Stomach (tissue), 9 donors: ENCODE results near the gene FXYD4. TPM values are rescaled to one million over a fixed set of nuclear protein-coding genes. Genes with fewer than 3 reads are reported as not detected.
"Not testable (repeated sequence)": the region's sequence is repeated elsewhere in the genome, so short reads cannot be mapped to it uniquely, and the experiment has no call there.

Experiments
- DNase-seq, 2 donors: peaks; one replicate each; pipeline versions ENCODE4 v3.0.0 to v3.0.0-alpha.2; 2013 to 2019
- H3K27ac ChIP-seq, 5 donors: fragments of 200-600 bp in 4 of 5; sonication (generic) in 4 of 5; one replicate each; pipeline ENCODE4 v1.5.1; 2013 to 2019; ENCODE audit warnings: mild to moderate bottlenecking in 1 of 5, moderate library complexity in 1 of 5
- H3K27me3 ChIP-seq, 3 donors: fragments of 200-600 bp; sonication (generic); one replicate each; pipeline ENCODE4 v1.5.1; 2017 to 2019; ENCODE audit warnings: mixed run types in 1 of 3
- H3K36me3 ChIP-seq, 4 donors: fragments of 200-600 bp; sonication (generic); 1 replicate in 3 of 4; 2 replicates in 1 of 4; pipeline ENCODE4 v1.5.1; 2016 to 2019
- H3K4me1 ChIP-seq, 4 donors: fragments of 200-600 bp; sonication (generic); one replicate each; pipeline ENCODE4 v1.5.1; 2016 to 2019
- H3K4me3 ChIP-seq, 4 donors: fragments of 200-600 bp; sonication (generic) in 3 of 4; one replicate each; pipeline ENCODE4 v1.5.1; 2016 to 2019; ENCODE audit warnings: mild to moderate bottlenecking in 1 of 4
- H3K9me3 ChIP-seq, 4 donors: fragments of 200-600 bp; sonication (generic); one replicate each; pipeline ENCODE4 v1.5.1; 2016 to 2019
- CTCF ChIP-seq, 7 experiments: fragments of 450-650 bp in 4 of 7; fragments of 200-600 bp in 3 of 7; sonication (generic) in 3 of 7; IDR thresholded peaks; one replicate each; pipeline ENCODE4 v1.5.1; 2016 to 2019; ENCODE audit warnings: antibody characterized with exemption in 7 of 7, control low read depth in 2 of 7, mild to moderate bottlenecking in 1 of 7
- EP300 ChIP-seq: sonication (generic); formaldehyde crosslinking; IDR thresholded peaks from one replicate; pipeline ENCODE4 v1.6.1; 2017; ENCODE audit warnings: antibody characterized with exemption
- POLR2A ChIP-seq, 4 donors: fragments of 450-650 bp; IDR thresholded peaks; one replicate each; pipeline ENCODE4 v1.6.1; 2016; ENCODE audit warnings: antibody characterized with exemption in 4 of 4, control low read depth in 2 of 4, mild to moderate bottlenecking in 1 of 4, moderate library complexity in 1 of 4
- POLR2AphosphoS5 ChIP-seq, 3 donors: sonication (generic); formaldehyde crosslinking; IDR thresholded peaks; one replicate each; pipeline ENCODE4 v1.6.1; 2016; ENCODE audit warnings: antibody characterized with exemption in 3 of 3
- WGBS, 5 donors: extraction: QIAGEN DNeasy Blood & Tissue Kit in 3 of 5; methylation state at CpG; one replicate each; pipeline versions ENCODE4 v1.1.5 to v1.1.7; 2013 to 2018; 5-methylcytosine and 5-hydroxymethylcytosine counted together
- intact Hi-C: fragments of 100-400 bp; cut with DNase I; formaldehyde crosslinking; loops from one replicate; pipeline ENCODE4 v1.15.1; 2023; ENCODE audit warnings: low total_unique reads
- polyA plus RNA-seq, 3 donors: library from polyadenylated mRNA; stranded (reverse); fragments of 200-250 nt; gene quantifications; one replicate each; pipeline ENCODE4 v1.2.3, GENCODE V29; 2013
- total RNA-seq, 5 donors: library from RNA; depleted of rRNA; stranded (reverse); fragments of >200 nt; gene quantifications; one replicate each; pipeline versions ENCODE4 v1.1.0 to v1.2.3, GENCODE V29; 2014 to 2016
- donor health status: healthy with polysubstance abuse.
- donor health status: Bipolar disorder and iron deficiency.
- donor health status: healthy.

The FXYD4 gene
- total and polyA plus RNA-seq, 8 donors: 2.8 to 7.3 (median 6.0) TPM; not detected in 5

- TF ChIP-seq POLR2AphosphoS5 (IDR thresholded peaks at IDR 0.05) (no peak), POLR2A (IDR thresholded peaks at IDR 0.05) (no peak), EP300 (no peak), CTCF (IDR thresholded peaks at IDR 0.05) (no peak)
- no peak overlapping the region for H3K4me3 ChIP-seq
- no peaks in the 10 kb centered on the region for H3K36me3 ChIP-seq
- H3K9me3 ChIP-seq: no peaks in the 10 kb centered on the region
- H3K27ac ChIP-seq: no peak overlapping the region
- 92 to 98% (median 97%) methylated on average over 3 of the region's 3 CpGs for WGBS, 5 donors
- no peak for DNase-seq
- no peaks in the 10 kb centered on the region for H3K4me1 ChIP-seq
- intact Hi-C loops: no loop called here
- peaks cover 0 to 7% (median 0%) of the 10 kb centered on the region in 3 donors for H3K27me3 ChIP-seq
These were observed 37.8 kb upstream of the FXYD4 start for GRCh38 chr10:43333653-43334052.

DNA sequence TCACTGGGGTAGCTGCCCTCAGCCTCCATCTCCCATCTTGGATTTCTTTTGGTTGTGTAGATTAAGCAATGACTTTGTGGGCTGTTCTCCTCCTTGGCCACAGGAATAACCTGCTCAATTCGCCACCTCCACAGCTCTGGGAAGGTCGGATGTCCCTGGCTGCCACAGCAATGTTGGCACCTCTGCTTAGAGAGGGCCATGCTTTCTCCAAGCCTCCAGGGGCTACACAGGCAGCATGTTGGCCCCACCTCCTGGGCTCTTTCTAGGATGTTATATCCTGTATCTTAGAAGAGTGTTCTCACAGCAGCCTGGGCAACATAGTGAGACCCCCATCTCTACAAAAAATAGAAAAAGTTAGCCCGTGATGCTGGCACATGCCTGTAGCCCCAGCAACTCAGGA is 35.4 kb upstream of the FXYD4 start:
- Histone ChIP-seq H3K27me3 (peaks cover 0 to 26% (median 4%) of the 10 kb centered on the region in 3 donors), H3K4me3 (no peak overlapping the region), H3K27ac (no peak overlapping the region), H3K4me1 (no peaks in the 10 kb centered on the region), H3K36me3 (no peaks in the 10 kb centered on the region), H3K9me3 (no peaks in the 10 kb centered on the region)
- intact Hi-C loops: no loop called here
- DNase-seq: no peak
- WGBS, 5 donors: 89 to 92% (median 90%) methylated on average over 3 of the region's 3 CpGs
- no peak for TF ChIP-seq POLR2A (IDR thresholded peaks at IDR 0.05)
- TF ChIP-seq CTCF (IDR thresholded peaks at IDR 0.05): no peak
- no peak for TF ChIP-seq EP300
- TF ChIP-seq POLR2AphosphoS5 (IDR thresholded peaks at IDR 0.05): no peak

DNA sequence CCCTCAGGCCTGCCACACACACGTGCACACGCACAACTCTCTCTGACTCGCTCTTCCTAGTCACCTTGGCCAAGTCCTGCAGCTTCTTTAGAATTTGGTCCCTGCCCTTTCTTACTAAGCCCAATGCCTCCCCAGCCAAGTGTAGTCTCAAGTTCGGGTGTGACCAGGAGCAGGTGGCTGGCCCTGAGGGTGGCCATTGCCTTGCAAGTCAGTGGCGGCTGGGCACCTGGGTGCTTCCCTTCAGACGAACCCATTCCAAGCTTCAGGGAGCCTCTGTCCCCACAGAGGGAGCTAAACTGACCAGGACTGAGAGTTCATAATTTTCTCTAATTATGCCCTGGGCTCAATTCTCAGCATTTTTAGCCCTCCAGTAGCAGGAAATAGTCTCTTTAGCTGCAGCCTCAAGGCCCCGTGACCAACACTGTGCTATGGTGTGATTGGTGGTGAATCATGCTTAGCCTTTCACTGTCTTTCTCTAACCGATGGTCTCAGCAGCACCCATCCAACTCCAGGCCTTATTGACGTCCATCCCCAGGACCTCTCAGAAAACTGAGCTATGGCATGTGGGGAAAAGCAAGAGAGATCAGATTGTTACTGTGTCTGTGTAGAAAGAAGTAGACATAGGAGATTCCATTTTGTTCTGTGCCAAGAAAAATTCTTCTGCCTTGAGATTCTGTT is 34.7 kb upstream of the FXYD4 start:
- Histone ChIP-seq H3K4me1 (no peaks in the 10 kb centered on the region), H3K27ac (no peak overlapping the region), H3K27me3 (peaks cover 0 to 26% (median 4%) of the 10 kb centered on the region in 3 donors), H3K4me3 (no peak overlapping the region), H3K9me3 (no peaks in the 10 kb centered on the region), H3K36me3 (no peaks in the 10 kb centered on the region)
- 75 to 81% (median 78%) methylated on average over 9 of the region's 9 CpGs for WGBS, 5 donors
- DNase-seq: no peak
- intact Hi-C loops: no loop called here
- no peak for TF ChIP-seq CTCF (IDR thresholded peaks at IDR 0.05)
- TF ChIP-seq EP300: no peak

DNA sequence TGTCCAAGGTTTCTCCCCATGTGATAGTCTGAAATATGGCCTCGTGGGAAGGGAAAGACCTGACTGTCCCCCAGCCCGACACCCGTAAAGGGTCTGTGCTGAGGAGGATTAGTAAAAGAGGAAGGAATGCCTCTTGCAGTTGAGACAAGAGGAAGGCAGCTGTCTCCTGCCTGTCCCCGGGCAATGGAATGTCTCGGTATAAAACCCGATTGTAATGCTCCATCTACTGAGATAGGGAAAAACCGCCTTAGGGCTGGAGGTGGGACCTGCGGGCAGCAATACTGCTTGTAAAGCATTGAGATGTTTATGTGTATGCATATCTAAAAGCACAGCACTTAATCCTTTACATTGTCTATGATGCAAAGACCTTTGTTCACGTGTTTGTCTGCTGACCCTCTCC is 33.9 kb upstream of the FXYD4 start:
- H3K9me3 ChIP-seq, H3K36me3 ChIP-seq, intact Hi-C loops, H3K27ac ChIP-seq, H3K4me1 ChIP-seq, H3K4me3 ChIP-seq, DNase-seq: not testable (repeated sequence)
- 35 to 58% (median 38%) methylated on average over 5 to 9 of the region's 9 CpGs for WGBS, 5 donors
- H3K27me3 ChIP-seq: peaks cover 0 to 30% (median 4%) of the 10 kb centered on the region in 3 donors

DNA sequence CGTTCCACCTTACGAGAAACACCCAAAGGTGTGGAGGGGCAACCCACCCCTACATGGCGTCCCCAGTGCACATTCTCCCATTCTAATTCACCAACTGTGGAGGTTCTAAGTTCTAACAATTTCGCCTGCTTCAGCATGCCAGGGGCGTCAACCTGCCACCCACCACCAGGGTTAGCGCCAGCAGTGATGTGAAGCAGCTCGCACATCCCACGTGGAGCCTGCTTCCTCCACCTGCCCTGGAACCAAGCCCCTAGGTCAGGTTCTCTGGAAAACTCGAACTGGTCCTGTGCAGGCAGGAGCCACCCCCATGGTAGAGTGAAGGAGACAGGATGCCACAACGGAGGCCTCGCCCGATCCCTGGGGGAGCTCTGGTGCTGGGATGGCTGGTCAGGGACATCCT is 33.3 kb upstream of the FXYD4 start:
- Histone ChIP-seq H3K9me3 (no peaks in the 10 kb centered on the region), H3K4me1 (no peaks in the 10 kb centered on the region), H3K4me3 (no peak overlapping the region), H3K36me3 (no peaks in the 10 kb centered on the region), H3K27me3 (peaks cover 0 to 33% (median 4%) of the 10 kb centered on the region in 3 donors), H3K27ac (no peak overlapping the region)
- no peak for TF ChIP-seq CTCF (IDR thresholded peaks at IDR 0.05)
- TF ChIP-seq POLR2A (IDR thresholded peaks at IDR 0.05): no peak
- no peak for TF ChIP-seq POLR2AphosphoS5 (IDR thresholded peaks at IDR 0.05)
- no peak for TF ChIP-seq EP300
- no peak for DNase-seq
- WGBS, 5 donors: 80 to 88% (median 86%) methylated on average over 9 to 12 of the region's 12 CpGs
- intact Hi-C loops: no loop called here
